Keratinocyte (primary cell): ENCODE data around the gene DPY19L3. TPM values are rescaled to one million over a fixed set of nuclear protein-coding genes. Genes with fewer than 3 reads are reported as not detected.

Source experiments
- DNase-seq: peaks from one replicate; pipeline ENCODE4 v3.0.0-alpha.2; 2011; ENCODE audit warnings: low read depth, missing footprints, low spot score
- FAIRE-seq: peaks from 2 replicates; lab custom pipeline; 2011; peaks lifted over from hg19 to GRCh38; lab: Jason Lieb, UNC
- H2AFZ ChIP-seq: 2 replicates; pipeline ENCODE4 v1.6.0; 2012; ENCODE audit warnings: low read length, control low read depth, inconsistent platforms; ENCODE audit not compliant: control insufficient read depth
- H3K27ac ChIP-seq: 2 replicates; pipeline ENCODE4 v1.5.1; 2011; ENCODE audit warnings: low read length; ENCODE audit not compliant: control insufficient read depth, insufficient read depth
- H3K27me3 ChIP-seq: 3 replicates; pipeline ENCODE4 v1.6.0; 2011; ENCODE audit warnings: low read length; ENCODE audit not compliant: control insufficient read depth, insufficient read depth; ENCODE audit errors: extremely low read depth
- H3K36me3 ChIP-seq, 2 experiments: 2 replicates in 1 of 2; 3 replicates in 1 of 2; pipeline ENCODE4 v1.5.1; 2011; ENCODE audit warnings: low read length in 2 of 2, mild to moderate bottlenecking in 1 of 2; ENCODE audit not compliant: control insufficient read depth in 2 of 2, insufficient read depth in 2 of 2; ENCODE audit errors: extremely low read depth in 1 of 2
- H3K4me1 ChIP-seq: 3 replicates; pipeline ENCODE4 v1.5.1; 2011; ENCODE audit warnings: low read length; ENCODE audit not compliant: control insufficient read depth, insufficient read depth; ENCODE audit errors: extremely low read depth
- H3K4me2 ChIP-seq: 3 replicates; pipeline ENCODE4 v1.6.0; 2011; ENCODE audit warnings: low read depth, low read length; ENCODE audit not compliant: control insufficient read depth, insufficient read depth; ENCODE audit errors: extremely low read depth
- H3K4me3 ChIP-seq, 3 experiments: fragments of 200-600 bp in 1 of 3; sonication (generic) in 1 of 3; 2 replicates in 2 of 3; 3 replicates in 1 of 3; pipeline ENCODE4 v1.5.1; 2011 to 2016; ENCODE audit warnings: low read length in 3 of 3, mild to moderate bottlenecking in 3 of 3, control low read depth in 2 of 3, inconsistent platforms in 1 of 3, low read depth in 1 of 3, mixed read lengths in 1 of 3, mixed run types in 1 of 3, moderate library complexity in 1 of 3; ENCODE audit not compliant: control insufficient read depth in 2 of 3, insufficient read depth in 2 of 3; ENCODE audit errors: extremely low read depth in 1 of 3
- H3K79me2 ChIP-seq: 2 replicates; pipeline ENCODE4 v1.6.0; 2012; ENCODE audit warnings: low read length; ENCODE audit not compliant: control insufficient read depth, insufficient read depth
- H3K9ac ChIP-seq: 3 replicates; pipeline ENCODE4 v1.6.0; 2011; ENCODE audit warnings: low read length; ENCODE audit not compliant: control insufficient read depth, insufficient read depth; ENCODE audit errors: extremely low read depth
- H3K9me1 ChIP-seq: 3 replicates; pipeline ENCODE4 v1.6.0; 2011; ENCODE audit warnings: low read length; ENCODE audit not compliant: control insufficient read depth, insufficient read depth; ENCODE audit errors: extremely low read depth
- H3K9me3 ChIP-seq: 2 replicates; pipeline ENCODE4 v1.5.1; 2012; ENCODE audit warnings: low read depth, low read length; ENCODE audit not compliant: control insufficient read depth
- H4K20me1 ChIP-seq: 3 replicates; pipeline ENCODE4 v1.6.0; 2011; ENCODE audit warnings: low read length; ENCODE audit not compliant: control insufficient read depth, insufficient read depth; ENCODE audit errors: extremely low read depth
- EZH2 ChIP-seq: IDR thresholded peaks from one replicate; pipeline ENCODE4 v1.6.1; 2012; ENCODE audit warnings: inconsistent platforms, mild to moderate bottlenecking, low read length, moderate library complexity
- dilution Hi-C: fragments of 300-500 bp; cut with MboI; formaldehyde crosslinking; loops from one replicate; pipeline ENCODE4 v1.7.0; 2020; ENCODE audit warnings: low sequenced_read_pairs; ENCODE audit not compliant: extremely low pct_ligation_motif_present
- polyA plus RNA-seq, 5 experiments: library from polyadenylated mRNA; depleted of rRNA in 3 of 5; stranded (reverse) in 3 of 5; stranded (forward) in 1 of 5; unstranded in 1 of 5; fragments of >200 nt; gene quantifications; 1 replicate in 1 of 5; 2 replicates in 3 of 5; 3 replicates in 1 of 5; pipeline versions ENCODE4 v1.2.1 to v1.2.3, GENCODE V29; 2011 to 2012; ENCODE audit warnings: missing spikeins in 2 of 5, low read depth in 1 of 5, low replicate concordance in 1 of 5
- TF ChIP-seq, protein P1 (sequence below), 3 experiments: IDR thresholded peaks in 1 of 3; conservative IDR thresholded peaks in 1 of 3; optimal IDR thresholded peaks in 1 of 3; 2 replicates in 2 of 3; 3 replicates in 1 of 3; pipeline versions ENCODE3 to v1.5.1; 2011; ENCODE audit warnings: low read length in 3 of 3, mild to moderate bottlenecking in 3 of 3, moderate library complexity in 2 of 3, control low read depth in 1 of 3, inconsistent platforms in 1 of 3; ENCODE audit not compliant: insufficient read depth in 2 of 3; ENCODE audit errors: extremely low read depth in 1 of 3

The DPY19L3 gene
- polyA plus RNA-seq, 1 donor (not counting 4 experiments of a cell fraction or from before 2014, with no cell fraction given), result 10.0 TPM

DNA sequence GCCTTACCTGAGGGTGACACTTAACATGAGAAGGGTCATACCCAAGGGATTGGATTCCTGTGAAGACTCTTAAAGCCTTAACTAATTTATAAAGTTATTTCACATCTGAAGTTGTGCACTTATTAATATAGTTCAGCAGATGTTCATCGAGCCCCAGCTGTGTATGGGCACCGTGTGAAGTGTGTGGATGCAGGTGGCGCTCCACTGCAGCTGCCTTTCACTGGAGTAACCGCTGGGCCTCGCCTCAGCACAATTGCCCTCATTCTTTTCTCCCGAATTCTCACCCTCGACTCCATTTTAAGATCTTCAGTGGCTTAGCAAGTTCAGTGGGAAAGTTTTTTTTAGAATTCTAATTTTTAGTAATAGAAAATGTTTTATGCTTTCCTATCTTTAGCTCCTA lies 66.2 kb downstream of the DPY19L3 start:
- dilution Hi-C loops, result no loop called here
- DNase-seq (no peak), FAIRE-seq (no peak)
- Histone ChIP-seq H3K9ac (no peak overlapping the region), H3K27me3 (no peaks in the 10 kb centered on the region), H2AFZ (no peak overlapping the region), H3K9me1 (no peaks in the 10 kb centered on the region), H3K27ac (no peak overlapping the region), H3K9me3 (no peaks in the 10 kb centered on the region), H3K4me3 (no peak overlapping the region), H3K36me3 (peaks cover 0 to 2% of the 10 kb centered on the region in 2 experiments), H3K4me2 (no peak overlapping the region), H4K20me1 (no peaks in the 10 kb centered on the region), H3K79me2 (no peaks in the 10 kb centered on the region), H3K4me1 (no peaks in the 10 kb centered on the region)
- TF ChIP-seq EZH2, result no peak
- TF ChIP-seq, protein P1, sequence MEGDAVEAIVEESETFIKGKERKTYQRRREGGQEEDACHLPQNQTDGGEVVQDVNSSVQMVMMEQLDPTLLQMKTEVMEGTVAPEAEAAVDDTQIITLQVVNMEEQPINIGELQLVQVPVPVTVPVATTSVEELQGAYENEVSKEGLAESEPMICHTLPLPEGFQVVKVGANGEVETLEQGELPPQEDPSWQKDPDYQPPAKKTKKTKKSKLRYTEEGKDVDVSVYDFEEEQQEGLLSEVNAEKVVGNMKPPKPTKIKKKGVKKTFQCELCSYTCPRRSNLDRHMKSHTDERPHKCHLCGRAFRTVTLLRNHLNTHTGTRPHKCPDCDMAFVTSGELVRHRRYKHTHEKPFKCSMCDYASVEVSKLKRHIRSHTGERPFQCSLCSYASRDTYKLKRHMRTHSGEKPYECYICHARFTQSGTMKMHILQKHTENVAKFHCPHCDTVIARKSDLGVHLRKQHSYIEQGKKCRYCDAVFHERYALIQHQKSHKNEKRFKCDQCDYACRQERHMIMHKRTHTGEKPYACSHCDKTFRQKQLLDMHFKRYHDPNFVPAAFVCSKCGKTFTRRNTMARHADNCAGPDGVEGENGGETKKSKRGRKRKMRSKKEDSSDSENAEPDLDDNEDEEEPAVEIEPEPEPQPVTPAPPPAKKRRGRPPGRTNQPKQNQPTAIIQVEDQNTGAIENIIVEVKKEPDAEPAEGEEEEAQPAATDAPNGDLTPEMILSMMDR (optimal IDR thresholded peaks at IDR 0.05 in 1 of 3, IDR thresholded peaks at IDR 0.05 in 1 of 3, conservative IDR thresholded peaks at IDR 0.05 in 1 of 3; ENCODE audit: extremely low read depth in 1 of 3, insufficient read depth in 2 of 3, low read length in 3 of 3), result no peak

DNA sequence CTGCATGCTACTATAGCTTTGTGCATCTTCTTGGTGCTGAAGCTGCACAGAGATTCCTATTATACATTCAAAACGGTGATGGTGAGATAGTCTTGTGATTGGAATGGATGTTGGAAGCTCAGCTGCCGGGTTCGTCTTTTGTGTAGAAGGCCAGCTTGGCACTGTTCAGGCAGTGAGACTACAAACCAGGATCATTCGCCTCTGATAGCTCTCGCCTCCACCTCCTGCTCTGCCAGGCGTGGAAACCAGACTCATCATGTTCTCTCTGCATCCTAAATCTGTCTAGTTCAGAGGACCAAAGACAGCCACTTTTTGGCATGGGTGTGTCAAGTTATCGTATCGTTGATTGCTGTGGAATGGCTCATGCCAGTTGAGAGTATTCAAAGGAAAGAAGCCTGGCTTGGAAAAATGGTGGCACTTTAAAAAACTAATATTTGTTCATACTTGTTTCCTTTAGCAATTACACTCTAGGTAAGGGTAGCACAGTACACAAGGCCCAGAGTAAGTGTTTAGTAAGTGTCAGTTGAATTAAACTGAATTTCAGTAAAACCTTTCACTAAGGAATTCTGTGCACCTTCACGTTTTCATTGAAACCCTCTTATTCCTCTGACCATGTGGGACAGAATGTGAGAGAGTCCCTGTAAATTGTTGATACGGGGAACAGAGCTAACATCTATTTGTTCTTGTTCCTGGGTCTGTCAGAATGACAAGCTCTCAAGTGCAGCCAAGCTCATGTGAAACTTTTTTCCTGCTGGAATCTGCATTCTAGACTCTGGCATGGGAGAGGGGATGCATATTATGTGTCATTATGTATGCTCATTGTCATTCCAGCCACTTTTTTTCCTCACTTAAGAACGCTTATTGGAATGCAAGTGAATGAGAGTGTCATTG lies 69.8 kb downstream of the DPY19L3 start:
- DNase-seq (no peak), FAIRE-seq (no peak)
- peaks cover 0 to 2% of the 10 kb centered on the region in 2 experiments for H3K36me3 ChIP-seq
- H3K4me1 ChIP-seq, result no peaks in the 10 kb centered on the region
- H3K9ac ChIP-seq, result no peak overlapping the region
- no peak overlapping the region for H3K27ac ChIP-seq
- H4K20me1 ChIP-seq, result no peaks in the 10 kb centered on the region
- no peak for TF ChIP-seq EZH2
- TF ChIP-seq, protein P1 (optimal IDR thresholded peaks at IDR 0.05 in 1 of 3, IDR thresholded peaks at IDR 0.05 in 1 of 3, conservative IDR thresholded peaks at IDR 0.05 in 1 of 3; ENCODE audit: extremely low read depth in 1 of 3, insufficient read depth in 2 of 3, low read length in 3 of 3), result no peak
- no peak overlapping the region for H3K4me3 ChIP-seq
- no peaks in the 10 kb centered on the region for H3K27me3 ChIP-seq
- H3K9me3 ChIP-seq, result no peaks in the 10 kb centered on the region
- dilution Hi-C loops, result no loop called here
- no peak overlapping the region for H3K4me2 ChIP-seq
- H2AFZ ChIP-seq, result no peak overlapping the region
- H3K79me2 ChIP-seq, result no peaks in the 10 kb centered on the region
- no peaks in the 10 kb centered on the region for H3K9me1 ChIP-seq
